Astrocyte (in vitro differentiated cells and primary cell): ENCODE measurements around the gene PIK3R2. TPM values are rescaled to one million over a fixed set of nuclear protein-coding genes. Genes with fewer than 3 reads are reported as not detected.

Experiments used
- DNase-seq: peaks from one replicate; pipeline ENCODE4 v3.0.0-alpha.2; 2010; ENCODE audit warnings: low read depth
- FAIRE-seq: peaks from 2 replicates; lab custom pipeline; 2011; peaks lifted over from hg19 to GRCh38; lab: Jason Lieb, UNC
- H2AFZ ChIP-seq: 2 replicates; pipeline ENCODE4 v1.6.0; 2012; ENCODE audit warnings: low read depth, low read length, inconsistent platforms
- H3K27ac ChIP-seq: 2 replicates; pipeline ENCODE4 v1.5.1; 2011; ENCODE audit warnings: low read depth, low read length, inconsistent platforms
- H3K27me3 ChIP-seq: 2 replicates; pipeline ENCODE4 v1.6.0; 2011; ENCODE audit warnings: low read length, inconsistent platforms; ENCODE audit not compliant: insufficient read depth
- H3K36me3 ChIP-seq: 2 replicates; pipeline ENCODE4 v1.5.1; 2011; ENCODE audit warnings: low read length, inconsistent platforms; ENCODE audit not compliant: insufficient read depth
- H3K4me1 ChIP-seq: 2 replicates; pipeline ENCODE4 v1.5.1; 2011; ENCODE audit warnings: low read length, inconsistent platforms; ENCODE audit not compliant: insufficient read depth
- H3K4me2 ChIP-seq: 2 replicates; pipeline ENCODE4 v1.6.0; 2012; ENCODE audit warnings: low read length, inconsistent platforms
- H3K4me3 ChIP-seq: 2 replicates; pipeline ENCODE4 v1.5.1; 2011; ENCODE audit warnings: low read depth, mild to moderate bottlenecking, low read length, inconsistent platforms; ENCODE audit not compliant: insufficient read depth
- H3K79me2 ChIP-seq: 2 replicates; pipeline ENCODE4 v1.6.0; 2012; ENCODE audit warnings: mild to moderate bottlenecking, low read length, inconsistent platforms; ENCODE audit not compliant: insufficient read depth
- H3K9ac ChIP-seq: 2 replicates; pipeline ENCODE4 v1.6.0; 2012; ENCODE audit warnings: mild to moderate bottlenecking, low read length, inconsistent platforms
- H3K9me3 ChIP-seq: 2 replicates; pipeline ENCODE4 v1.5.1; 2012; ENCODE audit warnings: low read depth, mild to moderate bottlenecking, low read length, inconsistent platforms; ENCODE audit not compliant: insufficient read depth
- H4K20me1 ChIP-seq: 2 replicates; pipeline ENCODE4 v1.6.0; 2012; ENCODE audit warnings: low read length, inconsistent platforms; ENCODE audit not compliant: insufficient read depth
- H3K27ac Mint-ChIP-seq: one replicate; pipeline ENCODE4 v1.8.0; 2021; ENCODE audit warnings: mild to moderate bottlenecking, mixed read lengths; ENCODE audit not compliant: unreplicated experiment
- H3K27me3 Mint-ChIP-seq: one replicate; pipeline ENCODE4 v1.8.0; 2021; ENCODE audit warnings: low read depth, mixed read lengths; ENCODE audit not compliant: unreplicated experiment
- H3K36me3 Mint-ChIP-seq: one replicate; pipeline ENCODE4 v1.8.0; 2021; ENCODE audit warnings: low read depth, mixed read lengths; ENCODE audit not compliant: unreplicated experiment
- H3K4me1 Mint-ChIP-seq: one replicate; pipeline ENCODE4 v1.8.0; 2021; ENCODE audit warnings: low read depth, mixed read lengths; ENCODE audit not compliant: unreplicated experiment
- H3K4me3 Mint-ChIP-seq: one replicate; pipeline ENCODE4 v1.8.0; 2021; ENCODE audit warnings: mild to moderate bottlenecking, moderate library complexity, mixed read lengths; ENCODE audit not compliant: unreplicated experiment
- H3K9me3 Mint-ChIP-seq: one replicate; pipeline ENCODE4 v1.8.0; 2021; ENCODE audit warnings: mild to moderate bottlenecking, mixed read lengths; ENCODE audit not compliant: unreplicated experiment
- EZH2 ChIP-seq: IDR thresholded peaks from 2 replicates; pipeline ENCODE4 v1.6.1; 2012; ENCODE audit warnings: mild to moderate bottlenecking, low read length, inconsistent platforms; ENCODE audit not compliant: insufficient read depth
- total RNA-seq: library from RNA; stranded (reverse); gene quantifications from 2 replicates; pipeline ENCODE4 v1.2.1, GENCODE V29; 2021
- TF ChIP-seq, protein P1 (sequence below): IDR thresholded peaks from 2 replicates; pipeline ENCODE4 v1.5.1; 2011; ENCODE audit warnings: low read depth, mild to moderate bottlenecking, inconsistent platforms, low read length, moderate library complexity; ENCODE audit not compliant: insufficient read depth

Gene PIK3R2
- total RNA-seq, 1 donor from 2014 or later, result 58.4 TPM

DNA sequence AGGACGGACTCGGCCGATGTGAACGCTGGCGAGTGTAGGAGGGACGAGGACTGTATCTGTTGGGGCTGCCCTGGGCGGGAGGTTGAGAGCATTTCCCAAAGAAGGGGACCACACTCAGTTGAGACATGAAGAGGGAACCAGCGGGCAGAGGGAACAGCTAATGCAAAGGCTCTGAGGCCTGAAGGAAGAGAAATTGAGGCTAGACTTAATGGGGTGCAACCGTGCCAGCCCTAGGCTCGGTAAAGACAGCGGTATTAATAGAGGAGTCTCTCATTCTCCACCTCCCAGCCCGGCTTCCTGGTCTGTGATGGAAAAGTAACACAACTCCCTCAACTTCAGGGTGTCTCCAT, 41.2 kb downstream of the PIK3R2 start:
- Histone ChIP-seq H3K4me2 (peak overlapping the region; percentile 95), H2AFZ (peak overlapping the region; percentile 64), H3K9me3 (no peaks in the 10 kb centered on the region), H3K27ac (no peak overlapping the region), H3K27me3 (no peaks in the 10 kb centered on the region), H3K79me2 (peaks cover 7% of the 10 kb centered on the region), H4K20me1 (peaks cover 6% of the 10 kb centered on the region), H3K4me1 (peaks cover 9% of the 10 kb centered on the region), H3K36me3 (no peaks in the 10 kb centered on the region), H3K4me3 (peak overlapping the region; percentile 74), H3K9ac (peak overlapping the region; percentile 84)
- Mint-ChIP-seq H3K27me3 (no peaks in the 10 kb centered on the region), H3K4me3 (peak overlapping the region; percentile 89), H3K36me3 (peaks cover 5% of the 10 kb centered on the region), H3K9me3 (no peaks in the 10 kb centered on the region), H3K27ac (peak overlapping the region; percentile 41), H3K4me1 (peaks cover 3% of the 10 kb centered on the region)
- no peak for FAIRE-seq
- TF ChIP-seq EZH2, result no peak
- TF ChIP-seq, protein P1, sequence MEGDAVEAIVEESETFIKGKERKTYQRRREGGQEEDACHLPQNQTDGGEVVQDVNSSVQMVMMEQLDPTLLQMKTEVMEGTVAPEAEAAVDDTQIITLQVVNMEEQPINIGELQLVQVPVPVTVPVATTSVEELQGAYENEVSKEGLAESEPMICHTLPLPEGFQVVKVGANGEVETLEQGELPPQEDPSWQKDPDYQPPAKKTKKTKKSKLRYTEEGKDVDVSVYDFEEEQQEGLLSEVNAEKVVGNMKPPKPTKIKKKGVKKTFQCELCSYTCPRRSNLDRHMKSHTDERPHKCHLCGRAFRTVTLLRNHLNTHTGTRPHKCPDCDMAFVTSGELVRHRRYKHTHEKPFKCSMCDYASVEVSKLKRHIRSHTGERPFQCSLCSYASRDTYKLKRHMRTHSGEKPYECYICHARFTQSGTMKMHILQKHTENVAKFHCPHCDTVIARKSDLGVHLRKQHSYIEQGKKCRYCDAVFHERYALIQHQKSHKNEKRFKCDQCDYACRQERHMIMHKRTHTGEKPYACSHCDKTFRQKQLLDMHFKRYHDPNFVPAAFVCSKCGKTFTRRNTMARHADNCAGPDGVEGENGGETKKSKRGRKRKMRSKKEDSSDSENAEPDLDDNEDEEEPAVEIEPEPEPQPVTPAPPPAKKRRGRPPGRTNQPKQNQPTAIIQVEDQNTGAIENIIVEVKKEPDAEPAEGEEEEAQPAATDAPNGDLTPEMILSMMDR, result no peak
- no peak for DNase-seq

DNA sequence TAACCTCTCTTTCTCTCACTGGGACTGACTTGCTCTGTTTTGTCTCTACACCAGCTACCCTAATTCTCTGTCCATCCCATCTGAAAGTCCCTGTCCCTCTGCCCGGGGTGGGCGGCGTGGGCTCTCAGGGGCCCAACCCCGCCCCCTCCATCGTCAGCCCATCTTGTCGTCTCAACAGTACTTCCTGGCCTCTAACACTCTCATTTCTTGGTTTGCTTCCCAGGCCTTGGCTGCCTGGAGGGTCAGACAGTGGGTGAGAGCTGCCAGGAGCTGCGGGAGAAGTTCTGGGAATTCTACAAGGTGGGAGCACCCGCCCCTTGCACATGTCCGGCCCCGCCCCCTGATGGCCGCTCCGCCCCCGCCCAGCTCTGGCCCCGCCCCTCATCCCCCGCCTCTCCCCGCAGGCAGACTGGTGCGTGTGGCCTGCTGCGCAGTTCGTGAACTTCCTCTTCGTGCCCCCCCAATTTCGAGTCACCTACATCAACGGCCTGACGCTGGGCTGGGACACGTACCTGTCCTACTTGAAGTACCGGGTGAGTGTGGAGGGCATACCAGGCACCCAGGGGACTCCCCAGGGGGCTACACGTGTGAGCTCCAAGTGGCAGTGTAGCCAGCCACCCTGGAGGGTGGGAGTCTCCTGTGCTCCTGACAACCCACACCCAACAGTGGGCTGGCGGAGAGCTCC, 41.7 kb downstream of the PIK3R2 start:
- no peak for FAIRE-seq
- no peaks in the 10 kb centered on the region for H3K9me3 Mint-ChIP-seq
- no peak overlapping the region for H3K27ac ChIP-seq
- H4K20me1 ChIP-seq, result peaks cover 6% of the 10 kb centered on the region
- H3K4me3 ChIP-seq, result no peak overlapping the region
- H3K36me3 Mint-ChIP-seq, result peaks cover 5% of the 10 kb centered on the region
- no peaks in the 10 kb centered on the region for H3K9me3 ChIP-seq
- peak overlapping the region; percentile 7 for H3K27ac Mint-ChIP-seq
- H3K27me3 Mint-ChIP-seq, result no peaks in the 10 kb centered on the region
- no peaks in the 10 kb centered on the region for H3K36me3 ChIP-seq
- H3K79me2 ChIP-seq, result peaks cover 7% of the 10 kb centered on the region
- peaks cover 3% of the 10 kb centered on the region for H3K4me1 Mint-ChIP-seq
- H3K4me1 ChIP-seq, result peaks cover 9% of the 10 kb centered on the region
- no peaks in the 10 kb centered on the region for H3K27me3 ChIP-seq
- H3K4me3 Mint-ChIP-seq, result peak overlapping the region; percentile 89
- TF ChIP-seq, protein P1, result no peak
- no peak for TF ChIP-seq EZH2
- no peak overlapping the region for H2AFZ ChIP-seq
- DNase-seq, result peak; percentile 51
- H3K4me2 ChIP-seq, result peak overlapping the region; percentile 95
- H3K9ac ChIP-seq, result no peak overlapping the region

GRCh38 chr19:18196511-18196845, 43.5 kb downstream of the PIK3R2 start:
- Histone ChIP-seq H3K27ac (no peak overlapping the region), H3K4me2 (no peak overlapping the region), H3K9me3 (no peaks in the 10 kb centered on the region), H3K79me2 (peaks cover 7% of the 10 kb centered on the region), H3K4me3 (no peak overlapping the region), H3K27me3 (no peaks in the 10 kb centered on the region), H4K20me1 (peaks cover 6% of the 10 kb centered on the region), H3K9ac (no peak overlapping the region), H3K4me1 (peaks cover 9% of the 10 kb centered on the region), H2AFZ (no peak overlapping the region), H3K36me3 (no peaks in the 10 kb centered on the region)
- Mint-ChIP-seq H3K27ac (no peak overlapping the region), H3K9me3 (no peaks in the 10 kb centered on the region), H3K27me3 (no peaks in the 10 kb centered on the region), H3K4me1 (peaks cover 3% of the 10 kb centered on the region), H3K36me3 (peaks cover 9% of the 10 kb centered on the region), H3K4me3 (no peak overlapping the region)
- DNase-seq (no peak), FAIRE-seq (no peak)
- TF ChIP-seq, protein P1, result no peak
- TF ChIP-seq EZH2, result no peak
